ENCODE data around the gene HACD2.

GRCh38 chr3:123546133-123546755 is 38.6 kb downstream of the HACD2 start:
- TF ChIP-seq CREB1 (IDR thresholded peaks at IDR 0.05; ENCODE audit: low read depth) = no peak
- TF ChIP-seq RAD21 (IDR thresholded peaks at IDR 0.05; ENCODE audit: low read depth) = no peak
- no peak for TF ChIP-seq MAX (IDR thresholded peaks at IDR 0.05)
- TF ChIP-seq TAF1 (IDR thresholded peaks at IDR 0.05; ENCODE audit: low read depth) = no peak

Measured in Ishikawa (cell line).